ENCODE measurements around the gene PDIA6.

The PDIA6 gene

GRCh38 chr2:10762651-10763460 is 49.7 kb downstream of the PDIA6 start:
- DNase-seq, result no peak

GRCh38 chr2:10761591-10761990 is 51.0 kb downstream of the PDIA6 start:
- no peak for DNase-seq

DNA sequence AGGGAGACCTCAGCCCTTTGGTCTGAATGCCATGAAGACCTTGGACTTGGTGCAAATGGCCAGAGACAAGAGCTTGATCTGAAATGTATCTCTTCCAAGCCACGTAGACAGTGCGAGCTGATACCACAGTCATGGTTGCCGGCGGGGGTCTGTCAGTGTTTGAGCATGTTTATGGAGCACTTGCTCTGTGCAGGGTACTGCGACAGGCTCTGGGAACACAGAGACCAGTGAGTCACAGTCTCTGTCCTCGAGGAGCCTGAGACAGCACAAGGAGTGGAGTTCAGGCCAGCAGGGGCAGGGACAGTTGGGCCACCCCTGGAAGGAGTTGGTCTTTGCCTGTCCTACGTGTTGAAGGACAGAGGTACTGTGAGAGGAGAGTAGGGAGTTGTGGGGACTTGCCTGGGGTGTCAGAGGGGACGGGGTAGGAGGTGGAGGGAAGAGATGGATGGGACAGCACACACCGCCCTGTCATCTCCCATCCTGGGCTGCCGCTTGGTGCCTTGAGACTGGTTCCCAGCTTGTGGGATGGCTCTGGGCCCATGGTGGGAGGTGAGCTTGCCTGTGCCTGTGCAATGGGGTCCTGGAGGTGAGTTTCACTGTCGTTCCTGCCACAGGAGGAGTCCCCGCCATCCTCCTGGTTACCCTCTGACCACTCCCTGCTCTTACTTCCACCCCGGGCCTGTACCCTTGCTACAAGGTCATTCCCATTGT is 51.6 kb downstream of the PDIA6 start:
- DNase-seq, result no peak

DNA sequence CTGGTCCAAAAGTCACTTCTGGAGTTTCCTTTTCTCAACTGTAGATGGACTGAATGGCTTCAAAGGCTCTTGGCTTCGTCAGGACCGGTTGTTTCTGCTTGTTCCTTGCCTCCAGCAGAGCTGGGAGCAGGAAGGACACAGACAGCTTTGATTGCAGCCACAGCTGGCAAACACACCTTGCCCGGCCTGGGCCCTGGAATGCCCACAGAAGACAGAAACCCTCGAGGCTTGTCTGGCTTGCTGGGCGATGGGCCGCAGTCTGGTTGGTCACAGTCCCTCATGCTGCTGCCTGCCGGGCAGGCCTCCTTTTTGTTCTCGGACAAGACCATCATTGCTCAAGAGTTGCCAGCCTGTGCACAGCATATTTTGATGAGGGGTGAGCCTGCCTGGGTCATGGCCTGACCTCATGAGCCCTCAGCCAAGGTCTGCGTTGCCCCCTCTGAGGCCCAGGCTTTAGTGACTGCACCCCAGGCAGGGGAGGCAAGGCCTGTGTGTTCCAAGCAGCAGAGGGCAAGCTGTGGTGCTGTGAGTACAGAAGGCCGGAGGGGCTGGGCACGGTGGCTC is 53.4 kb downstream of the PDIA6 start:
- DNase-seq, result no peak

DNA sequence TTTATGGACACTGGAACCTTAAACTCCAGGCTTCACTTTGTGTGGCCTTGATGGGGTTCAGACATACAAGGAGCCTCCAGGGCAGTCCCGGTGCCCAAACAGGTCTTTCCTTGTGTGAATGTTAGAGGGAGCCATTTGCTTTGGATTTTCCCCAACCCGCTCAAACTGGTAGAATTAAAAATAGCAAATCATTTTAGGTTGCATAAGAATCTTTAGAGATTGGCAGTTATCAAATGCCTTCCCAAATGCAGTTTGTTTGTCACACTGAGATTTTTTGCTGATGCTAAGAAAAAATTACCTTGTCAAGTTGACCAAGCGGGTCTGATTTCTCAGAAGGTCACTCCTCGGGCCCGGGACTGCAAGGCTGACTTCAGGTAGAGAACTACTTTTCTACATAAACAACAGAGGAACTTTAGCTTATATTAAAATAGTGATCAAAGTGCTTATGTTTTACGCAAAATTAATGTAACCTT is 54.7 kb downstream of the PDIA6 start:
- DNase-seq, result no peak

- DNase-seq, result no peak
Measured at GRCh38 chr2:10755621-10756020, 57.0 kb downstream of the PDIA6 start.

DNA sequence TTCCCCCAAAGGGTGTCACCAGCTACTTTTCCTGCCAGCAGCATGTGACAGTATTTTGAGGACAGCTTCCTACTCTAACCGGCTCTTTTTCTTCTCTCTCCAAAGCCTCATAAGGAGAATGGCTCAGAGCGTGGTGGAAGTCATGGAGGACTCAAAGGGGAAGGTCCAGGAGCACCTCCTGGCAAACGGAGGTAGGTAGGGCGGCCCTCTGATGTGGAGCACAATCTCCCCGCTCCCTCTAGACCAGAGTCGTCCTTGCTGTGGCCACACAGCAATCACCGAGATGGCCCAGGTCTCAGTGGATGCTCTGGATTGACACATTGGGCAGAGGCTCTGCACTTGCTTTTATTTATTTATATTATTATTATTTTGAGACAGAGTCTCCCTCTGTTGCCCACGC is 58.7 kb downstream of the PDIA6 start:
- DNase-seq, result no peak

DNA sequence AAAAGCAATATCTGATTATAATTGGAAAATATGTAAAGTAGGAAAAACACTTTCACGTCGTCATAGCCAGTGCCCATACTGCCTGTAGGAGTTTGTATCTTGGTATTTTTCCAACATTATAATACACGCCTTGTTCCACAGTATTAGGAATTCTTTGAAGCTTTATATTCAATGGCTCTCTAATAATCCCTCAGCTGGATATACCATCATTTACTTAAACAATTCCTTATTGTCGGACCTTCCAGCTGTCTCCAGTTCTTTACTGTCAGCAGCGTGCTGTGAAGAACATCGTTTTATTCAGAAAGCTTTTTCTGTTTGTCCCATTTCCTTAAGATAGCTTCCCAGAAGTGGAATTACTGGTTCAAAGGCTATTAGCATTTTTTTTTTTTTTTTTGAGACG is 59.4 kb downstream of the PDIA6 start:
- no peak for DNase-seq

DNA sequence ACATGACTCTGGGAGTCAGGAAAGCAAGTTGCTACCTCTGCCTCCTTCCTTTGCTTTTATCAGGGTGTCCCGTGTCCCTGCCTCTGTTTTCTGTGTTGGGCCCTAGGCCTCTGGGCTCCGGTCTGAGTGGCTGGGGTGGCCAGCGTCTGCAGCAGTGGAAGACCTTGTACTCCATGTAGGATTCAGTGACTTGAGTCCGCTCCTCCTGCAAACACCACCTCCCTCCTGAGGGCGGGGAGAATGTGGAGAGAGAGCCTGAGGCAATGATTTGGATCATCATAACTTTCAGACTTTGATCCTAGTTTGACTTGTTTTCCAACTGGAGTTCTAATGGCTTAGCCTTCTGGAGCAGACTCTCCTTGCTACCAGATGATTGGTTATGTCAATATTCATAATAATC is 60.3 kb downstream of the PDIA6 start:
- no peak for DNase-seq

DNA sequence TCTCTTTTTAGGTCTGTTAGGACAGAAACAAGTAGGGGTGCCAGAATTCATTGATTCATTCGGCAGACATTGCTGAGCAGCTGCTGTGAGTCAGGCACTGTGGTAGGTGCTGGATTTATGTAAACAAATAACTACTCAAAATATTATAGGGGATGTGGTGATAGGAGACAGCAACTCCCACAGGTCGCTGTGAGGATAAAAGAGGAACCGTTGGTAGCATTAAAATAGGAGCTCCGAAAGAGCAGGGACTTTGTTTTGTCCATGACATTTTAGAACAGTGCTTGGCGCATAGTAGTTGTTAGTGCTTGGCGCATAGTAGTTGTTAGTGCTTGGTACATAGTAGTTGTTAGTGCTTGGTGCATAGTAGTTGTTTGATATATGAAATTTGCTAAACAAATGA is 62.0 kb downstream of the PDIA6 start:
- DNase-seq, result no peak

- no peak for DNase-seq
Measured at GRCh38 chr2:10742666-10743065, 69.9 kb downstream of the PDIA6 start.

- DNase-seq, result no peak
Measured at GRCh38 chr2:10741139-10741538, 71.4 kb downstream of the PDIA6 start.

DNA sequence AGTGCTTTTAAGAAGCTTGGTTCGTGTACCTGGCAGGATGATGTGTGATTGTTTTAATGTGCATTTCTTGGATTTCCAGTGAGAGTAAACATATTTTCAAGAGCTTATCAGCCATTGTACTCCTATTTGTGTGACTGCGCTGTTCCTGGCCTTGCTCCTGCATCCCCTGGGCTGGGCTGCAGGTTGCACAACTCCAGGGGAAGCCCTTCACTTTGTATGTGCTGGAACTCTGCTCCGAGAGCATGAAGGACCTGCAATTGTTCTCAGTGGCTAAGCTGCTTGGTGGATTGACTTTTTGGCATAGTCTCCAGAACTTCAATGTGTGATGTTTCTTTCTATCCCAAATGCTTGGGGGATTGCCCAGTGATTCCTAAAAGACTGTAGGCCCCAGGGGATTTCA is 72.4 kb downstream of the PDIA6 start:
- DNase-seq, result no peak

DNA sequence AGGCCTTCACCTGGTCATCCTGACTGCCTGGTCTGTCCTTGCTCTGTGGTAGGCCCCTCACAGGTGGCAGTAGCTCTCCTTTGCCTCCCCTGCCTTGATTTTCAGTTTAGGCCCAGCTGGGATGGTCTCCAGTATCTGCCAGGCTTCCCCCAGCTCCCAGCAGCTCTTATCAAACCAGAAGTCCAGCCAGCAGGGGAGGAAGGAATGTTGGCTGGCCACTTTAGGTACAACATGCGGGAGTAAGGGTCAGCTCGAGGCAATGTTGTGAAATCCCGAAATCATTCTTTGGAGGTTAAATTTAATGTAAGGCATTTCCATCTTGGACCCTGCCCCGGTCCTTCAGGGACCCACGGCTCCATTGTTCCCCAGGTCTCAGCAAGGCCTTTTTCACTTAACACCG is 74.4 kb downstream of the PDIA6 start:
- DNase-seq, result no peak

GRCh38 chr2:10733980-10734379 is 78.6 kb downstream of the PDIA6 start:
- DNase-seq, result no peak

DNA sequence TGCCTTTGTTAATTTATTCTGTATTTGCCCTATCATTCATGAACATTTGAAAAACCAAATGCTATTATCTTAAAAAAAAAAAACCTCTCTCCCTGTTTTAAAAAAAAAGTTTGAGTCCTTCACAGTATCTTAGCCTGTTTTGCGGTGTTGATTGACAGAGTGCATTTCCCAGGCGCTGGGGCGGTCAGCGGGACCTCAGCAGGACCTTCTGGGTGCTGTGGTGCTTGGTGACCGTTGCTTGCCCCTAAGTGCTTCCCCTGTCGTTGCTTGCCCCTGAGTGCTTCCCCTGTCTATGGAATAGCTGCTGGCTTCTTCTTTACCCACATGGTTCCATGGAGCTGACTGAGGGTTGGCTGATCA is 79.0 kb downstream of the PDIA6 start:
- DNase-seq, result no peak
